Stomach (tissue), 4 donors: Measurements from ENCODE around the gene SNRPD2.

Experiments used
- CTCF ChIP-seq, 7 experiments: fragments of 450-650 bp in 4 of 7; fragments of 200-600 bp in 3 of 7; sonication (generic) in 3 of 7; IDR thresholded peaks; one replicate each; pipeline ENCODE4 v1.5.1; 2016 to 2019; ENCODE audit warnings: antibody characterized with exemption in 7 of 7, control low read depth in 2 of 7, mild to moderate bottlenecking in 1 of 7
- POLR2A ChIP-seq, 4 donors: fragments of 450-650 bp; IDR thresholded peaks; one replicate each; pipeline ENCODE4 v1.6.1; 2016; ENCODE audit warnings: antibody characterized with exemption in 4 of 4, control low read depth in 2 of 4, mild to moderate bottlenecking in 1 of 4, moderate library complexity in 1 of 4
- POLR2AphosphoS5 ChIP-seq, 3 donors: sonication (generic); formaldehyde crosslinking; IDR thresholded peaks; one replicate each; pipeline ENCODE4 v1.6.1; 2016; ENCODE audit warnings: antibody characterized with exemption in 3 of 3

GRCh38 chr19:45682117-45682516 is 9.6 kb downstream of the SNRPD2 start:
- TF ChIP-seq POLR2A (IDR thresholded peaks at IDR 0.05) = no peak
- TF ChIP-seq CTCF (IDR thresholded peaks at IDR 0.05) = no peak
- TF ChIP-seq POLR2AphosphoS5 (IDR thresholded peaks at IDR 0.05) = no peak
